ENCODE measurements around the gene RBMX2.

Gene RBMX2

DNA sequence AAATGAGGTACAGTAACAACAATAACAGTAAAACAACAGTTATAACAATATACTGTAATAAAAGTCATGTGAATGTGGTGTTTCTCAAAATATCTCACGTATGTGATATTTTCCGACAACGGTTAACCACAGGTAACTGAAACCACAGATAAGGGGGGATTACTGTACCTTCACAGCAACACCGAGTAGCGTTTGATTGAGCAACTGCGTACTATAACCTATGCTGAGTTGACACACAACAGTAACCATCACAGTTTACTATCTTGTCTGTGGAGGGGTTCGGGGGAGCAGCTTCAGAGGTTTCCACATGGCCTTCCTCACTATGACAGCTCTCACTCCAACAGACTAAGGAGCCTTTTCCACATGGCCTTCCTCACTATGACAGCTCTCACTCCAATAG is 13.4 kb downstream of the RBMX2 start:
- no peak overlapping the region for H3K9ac ChIP-seq (ENCODE audit: low read length)
- H3K79me1 ChIP-seq (ENCODE audit: low read length): no peaks in the 10 kb centered on the region
- H3K27ac ChIP-seq (ENCODE audit: low read depth, low read length): no peak overlapping the region
- no peaks in the 10 kb centered on the region for H3K27me3 ChIP-seq (ENCODE audit: insufficient read depth, low read length, poor library complexity)
- no peak overlapping the region for H2AK5ac ChIP-seq (ENCODE audit: low read length)
- no peaks in the 10 kb centered on the region for H3K79me2 ChIP-seq (ENCODE audit: control insufficient read depth, insufficient read depth, low read length)
- no peak overlapping the region for H3K56ac ChIP-seq (ENCODE audit: low read length)
- H2BK5ac ChIP-seq (ENCODE audit: low read length): no peak overlapping the region
- H3K4me3 ChIP-seq (ENCODE audit: low read length): no peak overlapping the region
- H3K36me3 ChIP-seq (ENCODE audit: control insufficient read depth, insufficient read depth, low read length): peaks cover 3% of the 10 kb centered on the region
- H3K18ac ChIP-seq (ENCODE audit: low read length): no peak overlapping the region
- no peak for DNase-seq
- no peak overlapping the region for H4K5ac ChIP-seq (ENCODE audit: low read length)
- H3K4ac ChIP-seq (ENCODE audit: low read depth, low read length): no peak overlapping the region
- no peak overlapping the region for H2BK120ac ChIP-seq (ENCODE audit: low read depth, low read length)
- no peaks in the 10 kb centered on the region for H3K4me1 ChIP-seq (ENCODE audit: control insufficient read depth, low read depth, low read length)
- H3K4me2 ChIP-seq (ENCODE audit: low read length): no peak overlapping the region
- H3K23ac ChIP-seq (ENCODE audit: low read length): no peak overlapping the region
- WGBS (ENCODE audit: extremely low coverage, insufficient coverage, low lambda C conversion rate): no CpG with 5 or more reads among the region's 7 CpGs
- no peak overlapping the region for H4K8ac ChIP-seq (ENCODE audit: low read depth, low read length)
- no peak overlapping the region for H2BK15ac ChIP-seq (replicated peaks; ENCODE audit: low read depth)

DNA sequence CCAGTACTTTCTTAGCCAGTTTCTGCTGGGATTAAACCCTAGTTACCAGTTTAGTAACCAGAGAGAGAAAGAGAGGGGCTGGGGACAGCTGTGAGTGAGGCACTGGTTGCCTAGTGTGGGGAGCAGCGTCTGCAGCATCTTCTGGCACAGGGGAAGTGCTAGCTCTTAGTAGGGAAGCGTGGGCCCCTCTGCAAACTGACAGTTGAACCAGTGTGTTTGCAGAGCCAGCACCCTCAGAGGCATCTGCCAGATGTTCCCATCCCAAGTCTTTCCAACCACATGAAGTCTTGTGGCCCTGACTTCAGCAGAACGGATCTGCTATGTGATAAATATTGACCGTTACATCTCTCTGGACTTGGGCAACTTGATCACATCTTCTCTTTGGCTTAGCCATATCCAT is 15.0 kb downstream of the RBMX2 start:
- Histone ChIP-seq H3K4me2 (ENCODE audit: low read length) (no peak overlapping the region), H4K5ac (ENCODE audit: low read length) (no peak overlapping the region), H3K56ac (ENCODE audit: low read length) (no peak overlapping the region), H2BK15ac (replicated peaks; ENCODE audit: low read depth) (no peak overlapping the region), H2AK5ac (ENCODE audit: low read length) (no peak overlapping the region), H4K8ac (ENCODE audit: low read depth, low read length) (no peak overlapping the region), H2BK120ac (ENCODE audit: low read depth, low read length) (no peak overlapping the region), H3K23ac (ENCODE audit: low read length) (no peak overlapping the region), H3K36me3 (ENCODE audit: control insufficient read depth, insufficient read depth, low read length) (no peaks in the 10 kb centered on the region), H3K79me2 (ENCODE audit: control insufficient read depth, insufficient read depth, low read length) (no peaks in the 10 kb centered on the region), H3K4ac (ENCODE audit: low read depth, low read length) (no peak overlapping the region), H3K4me1 (ENCODE audit: control insufficient read depth, low read depth, low read length) (no peaks in the 10 kb centered on the region), H3K4me3 (ENCODE audit: low read length) (no peak overlapping the region), H3K27me3 (ENCODE audit: insufficient read depth, low read length, poor library complexity) (no peaks in the 10 kb centered on the region), H3K27ac (ENCODE audit: low read depth, low read length) (no peak overlapping the region), H3K18ac (ENCODE audit: low read length) (no peak overlapping the region), H3K9ac (ENCODE audit: low read length) (no peak overlapping the region), H3K79me1 (ENCODE audit: low read length) (no peaks in the 10 kb centered on the region), H2BK5ac (ENCODE audit: low read length) (no peak overlapping the region)
- DNase-seq: no peak
- WGBS (ENCODE audit: extremely low coverage, insufficient coverage, low lambda C conversion rate): no CpG with 5 or more reads among the region's 4 CpGs

DNA sequence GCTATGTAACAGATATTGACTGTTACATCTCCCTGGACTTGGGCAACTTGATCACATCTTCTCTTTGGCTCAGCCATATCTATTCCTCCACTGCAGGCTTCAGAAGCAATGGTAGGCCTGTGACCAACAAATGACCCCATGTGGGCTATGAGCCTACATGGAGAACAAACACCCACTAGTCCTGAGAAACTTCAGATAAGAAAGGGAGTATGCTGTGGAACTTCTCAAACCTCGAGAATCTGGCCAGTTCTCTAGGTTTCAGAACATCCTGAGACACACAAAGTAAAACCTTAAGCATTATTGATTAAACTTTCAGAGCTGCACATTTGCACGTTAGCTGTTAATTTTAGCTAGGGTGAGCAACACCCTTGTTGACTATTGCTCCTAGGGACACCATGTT is 16.3 kb downstream of the RBMX2 start:
- H4K5ac ChIP-seq (ENCODE audit: low read length): no peak overlapping the region

DNA sequence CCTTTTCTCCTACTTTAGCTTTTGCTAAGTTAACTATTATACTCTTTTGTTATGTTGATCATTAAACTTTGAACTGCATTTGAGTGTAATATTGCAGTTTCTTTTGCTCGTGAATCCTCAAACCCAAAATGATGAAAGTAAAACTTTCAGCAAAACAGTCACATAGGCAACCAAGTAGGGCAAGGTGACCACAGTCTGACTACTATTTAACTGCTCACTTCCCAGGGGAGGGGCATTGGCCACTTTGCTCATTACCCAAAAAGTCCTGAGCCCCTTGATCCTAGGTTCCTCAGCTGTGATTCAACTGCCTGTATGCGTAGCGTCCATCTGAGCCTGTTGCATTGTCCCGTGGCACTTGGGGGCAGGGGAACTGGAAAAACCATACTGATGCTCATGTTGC is 17.0 kb downstream of the RBMX2 start:
- Histone ChIP-seq H3K18ac (ENCODE audit: low read length) (no peak overlapping the region), H2BK120ac (ENCODE audit: low read depth, low read length) (no peak overlapping the region), H3K4me2 (ENCODE audit: low read length) (no peak overlapping the region), H3K56ac (ENCODE audit: low read length) (no peak overlapping the region), H3K27me3 (ENCODE audit: insufficient read depth, low read length, poor library complexity) (no peaks in the 10 kb centered on the region), H3K79me1 (ENCODE audit: low read length) (no peaks in the 10 kb centered on the region), H3K4me1 (ENCODE audit: control insufficient read depth, low read depth, low read length) (no peaks in the 10 kb centered on the region), H2BK15ac (replicated peaks; ENCODE audit: low read depth) (no peak overlapping the region), H2BK5ac (ENCODE audit: low read length) (no peak overlapping the region), H3K4ac (ENCODE audit: low read depth, low read length) (no peak overlapping the region), H3K23ac (ENCODE audit: low read length) (no peak overlapping the region), H3K79me2 (ENCODE audit: control insufficient read depth, insufficient read depth, low read length) (no peaks in the 10 kb centered on the region), H3K27ac (ENCODE audit: low read depth, low read length) (no peak overlapping the region), H3K36me3 (ENCODE audit: control insufficient read depth, insufficient read depth, low read length) (no peaks in the 10 kb centered on the region), H4K5ac (ENCODE audit: low read length) (no peak overlapping the region), H2AK5ac (ENCODE audit: low read length) (no peak overlapping the region), H3K9ac (ENCODE audit: low read length) (no peak overlapping the region), H3K4me3 (ENCODE audit: low read length) (no peak overlapping the region), H4K8ac (ENCODE audit: low read depth, low read length) (no peak overlapping the region)
- no CpG with 5 or more reads among the region's 4 CpGs for WGBS (ENCODE audit: extremely low coverage, insufficient coverage, low lambda C conversion rate)
- DNase-seq: no peak

More for the DNA sequence above, 16.3 kb downstream of the RBMX2 start:
- Histone ChIP-seq H3K4me2 (ENCODE audit: low read length) (no peak overlapping the region), H3K27me3 (ENCODE audit: insufficient read depth, low read length, poor library complexity) (no peaks in the 10 kb centered on the region), H2AK5ac (ENCODE audit: low read length) (no peak overlapping the region), H3K56ac (ENCODE audit: low read length) (no peak overlapping the region), H3K27ac (ENCODE audit: low read depth, low read length) (no peak overlapping the region), H3K4me3 (ENCODE audit: low read length) (no peak overlapping the region), H3K4ac (ENCODE audit: low read depth, low read length) (no peak overlapping the region), H3K23ac (ENCODE audit: low read length) (no peak overlapping the region), H3K79me2 (ENCODE audit: control insufficient read depth, insufficient read depth, low read length) (no peaks in the 10 kb centered on the region), H3K18ac (ENCODE audit: low read length) (no peak overlapping the region), H2BK5ac (ENCODE audit: low read length) (no peak overlapping the region), H3K36me3 (ENCODE audit: control insufficient read depth, insufficient read depth, low read length) (no peaks in the 10 kb centered on the region), H2BK15ac (replicated peaks; ENCODE audit: low read depth) (no peak overlapping the region), H3K4me1 (ENCODE audit: control insufficient read depth, low read depth, low read length) (no peaks in the 10 kb centered on the region), H4K8ac (ENCODE audit: low read depth, low read length) (no peak overlapping the region), H3K79me1 (ENCODE audit: low read length) (no peaks in the 10 kb centered on the region), H2BK120ac (ENCODE audit: low read depth, low read length) (no peak overlapping the region), H3K9ac (ENCODE audit: low read length) (no peak overlapping the region)
- no CpG with 5 or more reads among the region's 2 CpGs for WGBS (ENCODE audit: extremely low coverage, insufficient coverage, low lambda C conversion rate)
- DNase-seq: no peak

DNA sequence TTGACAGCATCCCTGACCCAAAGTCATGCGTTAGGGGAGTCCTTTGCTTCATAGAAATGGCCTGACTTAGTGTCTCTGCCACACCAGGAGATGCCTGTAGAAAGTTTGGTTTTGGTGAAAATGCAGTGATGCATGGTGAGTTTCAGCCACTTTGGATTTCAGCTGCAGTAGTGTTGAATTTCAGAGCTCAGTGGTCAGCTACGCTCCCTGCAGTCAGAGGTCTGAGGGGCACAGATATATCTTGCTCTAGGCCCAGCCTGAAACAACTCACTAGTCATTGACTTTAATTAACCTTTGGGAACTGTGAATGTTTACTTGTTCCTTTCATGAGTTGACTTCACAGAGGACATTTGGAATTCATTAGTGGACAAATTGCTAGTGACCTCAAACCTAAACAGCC is 17.5 kb downstream of the RBMX2 start:
- H2AK5ac ChIP-seq (ENCODE audit: low read length): no peak overlapping the region
- H2BK120ac ChIP-seq (ENCODE audit: low read depth, low read length): no peak overlapping the region
- H4K8ac ChIP-seq (ENCODE audit: low read depth, low read length): no peak overlapping the region
- H3K27ac ChIP-seq (ENCODE audit: low read depth, low read length): no peak overlapping the region
- H3K27me3 ChIP-seq (ENCODE audit: insufficient read depth, low read length, poor library complexity): no peaks in the 10 kb centered on the region
- no peak for DNase-seq
- H3K4me1 ChIP-seq (ENCODE audit: control insufficient read depth, low read depth, low read length): no peaks in the 10 kb centered on the region
- H2BK15ac ChIP-seq (replicated peaks; ENCODE audit: low read depth): no peak overlapping the region
- H3K79me1 ChIP-seq (ENCODE audit: low read length): no peaks in the 10 kb centered on the region
- H3K9ac ChIP-seq (ENCODE audit: low read length): no peak overlapping the region
- WGBS (ENCODE audit: extremely low coverage, insufficient coverage, low lambda C conversion rate): no CpG with 5 or more reads among the region's 2 CpGs
- no peak overlapping the region for H4K5ac ChIP-seq (ENCODE audit: low read length)
- no peak overlapping the region for H2BK5ac ChIP-seq (ENCODE audit: low read length)
- H3K4me2 ChIP-seq (ENCODE audit: low read length): no peak overlapping the region
- no peak overlapping the region for H3K4ac ChIP-seq (ENCODE audit: low read depth, low read length)
- no peak overlapping the region for H3K56ac ChIP-seq (ENCODE audit: low read length)
- no peak overlapping the region for H3K18ac ChIP-seq (ENCODE audit: low read length)
- H3K79me2 ChIP-seq (ENCODE audit: control insufficient read depth, insufficient read depth, low read length): no peaks in the 10 kb centered on the region
- H3K23ac ChIP-seq (ENCODE audit: low read length): no peak overlapping the region
- no peak overlapping the region for H3K4me3 ChIP-seq (ENCODE audit: low read length)
- no peaks in the 10 kb centered on the region for H3K36me3 ChIP-seq (ENCODE audit: control insufficient read depth, insufficient read depth, low read length)

DNA sequence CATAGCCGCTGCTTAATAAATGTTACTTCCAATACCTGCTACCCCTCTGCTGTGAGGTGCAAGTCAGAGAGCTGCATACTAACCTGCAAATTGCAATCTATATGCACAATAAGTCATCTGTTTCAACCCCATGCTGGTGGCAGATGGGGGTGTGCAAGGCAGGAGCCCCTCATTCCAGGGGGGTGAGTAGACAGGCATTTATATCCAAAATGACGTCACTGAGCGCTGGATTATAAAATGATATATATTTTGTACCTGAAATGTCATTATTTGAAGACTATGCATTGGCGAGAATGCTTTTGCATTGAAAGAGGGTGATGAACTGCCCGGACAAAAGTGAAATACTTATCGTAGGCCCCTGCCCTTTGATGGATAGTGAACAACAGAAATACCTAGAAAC is 24.7 kb downstream of the RBMX2 start:
- Histone ChIP-seq H2AK5ac (ENCODE audit: low read length) (no peak overlapping the region), H3K23ac (ENCODE audit: low read length) (no peak overlapping the region), H3K4me3 (ENCODE audit: low read length) (no peak overlapping the region), H4K5ac (ENCODE audit: low read length) (no peak overlapping the region), H3K9ac (ENCODE audit: low read length) (no peak overlapping the region), H3K27ac (ENCODE audit: low read depth, low read length) (no peak overlapping the region), H3K56ac (ENCODE audit: low read length) (no peak overlapping the region), H3K27me3 (ENCODE audit: insufficient read depth, low read length, poor library complexity) (no peaks in the 10 kb centered on the region), H2BK5ac (ENCODE audit: low read length) (no peak overlapping the region), H2BK15ac (replicated peaks; ENCODE audit: low read depth) (no peak overlapping the region), H3K79me2 (ENCODE audit: control insufficient read depth, insufficient read depth, low read length) (no peaks in the 10 kb centered on the region), H3K4ac (ENCODE audit: low read depth, low read length) (no peak overlapping the region), H4K8ac (ENCODE audit: low read depth, low read length) (no peak overlapping the region), H3K4me1 (ENCODE audit: control insufficient read depth, low read depth, low read length) (no peaks in the 10 kb centered on the region), H3K79me1 (ENCODE audit: low read length) (no peaks in the 10 kb centered on the region), H2BK120ac (ENCODE audit: low read depth, low read length) (no peak overlapping the region), H3K36me3 (ENCODE audit: control insufficient read depth, insufficient read depth, low read length) (no peaks in the 10 kb centered on the region), H3K4me2 (ENCODE audit: low read length) (no peak overlapping the region), H3K18ac (ENCODE audit: low read length) (no peak overlapping the region)
- WGBS (ENCODE audit: extremely low coverage, insufficient coverage, low lambda C conversion rate): no CpG with 5 or more reads among the region's 6 CpGs
- DNase-seq: no peak

Measured in mesendoderm (in vitro differentiated cells).